Neural cell (in vitro differentiated cells): Measurements from ENCODE around the gene PDE4D. TPM values are rescaled to one million over a fixed set of nuclear protein-coding genes. Genes with fewer than 3 reads are reported as not detected.

Source experiments
- H2AFZ ChIP-seq: fragments of 200-600, 300-800 bp; sonication (generic), shearing (Covaris generic); 2 replicates; pipeline ENCODE4 v1.6.0; 2014; ENCODE audit warnings: low read depth, mild to moderate bottlenecking, antibody characterized with exemption, low read length, moderate library complexity
- H3F3A ChIP-seq: fragments of 200-600 bp; shearing (Covaris generic); 2 replicates; pipeline ENCODE4 v1.6.1; 2016; ENCODE audit warnings: mild to moderate bottlenecking, moderate library complexity, mixed read lengths, antibody characterized with exemption, low read length; ENCODE audit not compliant: insufficient read depth, poor library complexity, severe bottlenecking
- H3K27ac ChIP-seq: fragments of 200-600, 300-800 bp; sonication (generic), shearing (Covaris generic); 2 replicates; pipeline ENCODE4 v1.5.1; 2014; ENCODE audit warnings: mild to moderate bottlenecking, low read length, moderate library complexity
- H3K27me3 ChIP-seq: fragments of 300-800, 200-600 bp; sonication (generic), shearing (Covaris generic); 2 replicates; pipeline ENCODE4 v1.6.0; 2014; ENCODE audit warnings: mild to moderate bottlenecking, low read depth, low read length, moderate library complexity; ENCODE audit not compliant: insufficient read depth
- H3K36me3 ChIP-seq: fragments of 300-800, 200-600 bp; sonication (generic), shearing (Covaris generic); 2 replicates; pipeline ENCODE4 v1.5.1; 2014; ENCODE audit warnings: mild to moderate bottlenecking, antibody characterized with exemption, low read length, moderate library complexity; ENCODE audit not compliant: insufficient read depth
- H3K4me2 ChIP-seq: fragments of 300-800, 200-600 bp; sonication (generic), shearing (Covaris generic); 2 replicates; pipeline ENCODE4 v1.6.0; 2014; ENCODE audit warnings: mild to moderate bottlenecking, low read length
- H3K4me3 ChIP-seq: fragments of 300-800, 200-600 bp; sonication (generic), shearing (Covaris generic); 2 replicates; pipeline ENCODE4 v1.5.1; 2014; ENCODE audit warnings: mild to moderate bottlenecking, low read length, moderate library complexity
- H3K79me2 ChIP-seq: fragments of 200-600 bp; shearing (Covaris generic); replicated peaks from 2 replicates; pipeline ENCODE4 v1.6.0; 2014; ENCODE audit warnings: mild to moderate bottlenecking, low read length, moderate library complexity; ENCODE audit not compliant: insufficient read depth
- H3K9ac ChIP-seq: fragments of 300-800, 200-600 bp; sonication (generic), shearing (Covaris generic); 2 replicates; pipeline ENCODE4 v1.6.1; 2016; ENCODE audit warnings: mild to moderate bottlenecking, low read length, mixed read lengths
- H3K9me2 ChIP-seq: fragments of 200-600 bp; shearing (Covaris generic); 2 replicates; pipeline ENCODE4 v1.6.1; 2016; ENCODE audit warnings: mild to moderate bottlenecking, low read length, mixed read lengths; ENCODE audit not compliant: insufficient read depth
- H3K9me3 ChIP-seq: fragments of 200-600, 300-800 bp; sonication (generic), shearing (Covaris generic); 2 replicates; pipeline ENCODE4 v1.6.1; 2016; ENCODE audit warnings: mild to moderate bottlenecking, mixed run types, low read length, moderate library complexity, mixed read lengths
- H4K20me1 ChIP-seq: fragments of 200-600 bp; shearing (Covaris generic); 2 replicates; pipeline ENCODE4 v1.6.1; 2016; ENCODE audit warnings: mild to moderate bottlenecking, mixed run types; ENCODE audit not compliant: insufficient read depth
- CTCF ChIP-seq: fragments of 450-650 bp; IDR thresholded peaks from 2 replicates; pipeline ENCODE4 v1.5.1; 2014; ENCODE audit warnings: antibody characterized with exemption, mild to moderate bottlenecking, moderate library complexity; ENCODE audit not compliant: poor library complexity, severe bottlenecking
- EP300 ChIP-seq: fragments of 450-650 bp; conservative IDR thresholded peaks from 2 replicates; pipeline ENCODE4 v1.6.1; 2014; ENCODE audit warnings: antibody characterized with exemption, mild to moderate bottlenecking, moderate library complexity; ENCODE audit not compliant: poor library complexity, severe bottlenecking
- EZH2 ChIP-seq: fragments of 200-600, 300-800 bp; shearing (Covaris generic), sonication (generic); IDR thresholded peaks from 2 replicates; pipeline ENCODE4 v1.6.1; 2014; ENCODE audit warnings: antibody characterized with exemption, low read length, borderline replicate concordance, mild to moderate bottlenecking; ENCODE audit not compliant: insufficient read depth, poor library complexity, severe bottlenecking
- MXI1 ChIP-seq: fragments of 450-650 bp; conservative IDR thresholded peaks from 2 replicates; pipeline ENCODE4 v1.6.1; 2014; ENCODE audit warnings: antibody characterized with exemption, mild to moderate bottlenecking; ENCODE audit not compliant: poor library complexity, severe bottlenecking
- POLR2AphosphoS5 ChIP-seq: IDR thresholded peaks from 2 replicates; pipeline ENCODE4 v1.6.1; 2012
- RAD21 ChIP-seq: fragments of 450-650 bp; conservative IDR thresholded peaks from 2 replicates; pipeline ENCODE4 v1.6.1; 2014; ENCODE audit warnings: antibody characterized with exemption, mild to moderate bottlenecking, moderate library complexity
- REST ChIP-seq: IDR thresholded peaks from 2 replicates; pipeline ENCODE4 v1.6.1; 2012; ENCODE audit warnings: borderline replicate concordance
- SMC3 ChIP-seq: fragments of 450-650 bp; conservative IDR thresholded peaks from 2 replicates; pipeline ENCODE4 v1.6.1; 2014; ENCODE audit warnings: antibody characterized with exemption, mild to moderate bottlenecking, moderate library complexity; ENCODE audit not compliant: poor library complexity
- TAF1 ChIP-seq: IDR thresholded peaks from 2 replicates; pipeline ENCODE4 v1.6.1; 2012; ENCODE audit warnings: low read depth
- polyA plus RNA-seq: library from polyadenylated mRNA; depleted of rRNA; stranded (reverse); fragments of >200 nt; gene quantifications from 2 replicates; pipeline ENCODE4 v1.2.3, GENCODE V29; 2014

Gene PDE4D
- polyA plus RNA-seq, 1 donor from 2014 or later, result 42.8 TPM

GRCh38 chr5:59260200-59260599, 633.3 kb downstream of the PDE4D start:
- TF ChIP-seq POLR2AphosphoS5 (no peak), RAD21 (no peak), SMC3 (no peak), REST (no peak), MXI1 (no peak), TAF1 (no peak), EZH2 (no peak)

DNA sequence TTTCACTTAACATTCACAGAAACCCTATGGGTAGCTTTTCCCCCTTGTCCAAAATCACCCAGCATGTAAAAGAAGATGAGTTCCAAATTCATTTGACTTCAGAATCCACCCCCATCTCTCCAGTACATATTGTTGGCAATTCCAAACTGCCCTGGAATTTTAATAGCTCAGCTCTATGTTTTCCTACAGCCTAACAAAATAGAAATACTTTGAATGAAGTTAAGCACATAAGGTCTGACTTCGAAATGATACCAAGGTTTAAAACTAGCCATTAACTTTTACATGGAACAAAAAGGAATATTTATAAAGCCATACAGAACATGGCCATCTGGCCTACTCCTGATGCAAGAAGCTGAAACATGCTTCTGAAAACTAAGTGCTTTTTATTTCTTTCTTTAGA, 634.3 kb downstream of the PDE4D start:
- no peaks in the 10 kb centered on the region for H3K36me3 ChIP-seq
- H3F3A ChIP-seq, result no peaks in the 10 kb centered on the region
- TF ChIP-seq TAF1 (no peak), CTCF (no peak), RAD21 (no peak), EP300 (no peak), SMC3 (no peak), EZH2 (no peak), POLR2AphosphoS5 (no peak), REST (no peak), MXI1 (no peak)
- no peaks in the 10 kb centered on the region for H3K9me2 ChIP-seq
- H3K79me2 ChIP-seq, result no peaks in the 10 kb centered on the region
- no peaks in the 10 kb centered on the region for H4K20me1 ChIP-seq
- H3K27me3 ChIP-seq, result no peaks in the 10 kb centered on the region
- no peak overlapping the region for H3K4me3 ChIP-seq
- H3K9me3 ChIP-seq, result no peaks in the 10 kb centered on the region
- H2AFZ ChIP-seq, result no peak overlapping the region
- H3K4me2 ChIP-seq, result no peak overlapping the region
- H3K9ac ChIP-seq, result no peak overlapping the region
- H3K27ac ChIP-seq, result no peak overlapping the region

More at GRCh38 chr5:59260200-59260599, 633.3 kb downstream of the PDE4D start:
- Histone ChIP-seq H3K79me2 (no peaks in the 10 kb centered on the region), H3K27ac (no peak overlapping the region), H3K4me2 (no peak overlapping the region), H3K36me3 (no peaks in the 10 kb centered on the region), H3K9me3 (no peaks in the 10 kb centered on the region), H3F3A (no peaks in the 10 kb centered on the region), H3K9me2 (no peaks in the 10 kb centered on the region), H4K20me1 (no peaks in the 10 kb centered on the region), H3K4me3 (no peak overlapping the region), H3K9ac (no peak overlapping the region), H3K27me3 (no peaks in the 10 kb centered on the region), H2AFZ (no peak overlapping the region)
